ENCODE results near the gene ANO9. TPM values are rescaled to one million over a fixed set of nuclear protein-coding genes. Genes with fewer than 3 reads are reported as not detected.
"Not testable (repeated sequence)": the region's sequence is repeated elsewhere in the genome, so short reads cannot be mapped to it uniquely, and the experiment has no call there.

Gene ANO9
- total RNA-seq, 1 donor from 2014 or later = 0.38 TPM

DNA sequence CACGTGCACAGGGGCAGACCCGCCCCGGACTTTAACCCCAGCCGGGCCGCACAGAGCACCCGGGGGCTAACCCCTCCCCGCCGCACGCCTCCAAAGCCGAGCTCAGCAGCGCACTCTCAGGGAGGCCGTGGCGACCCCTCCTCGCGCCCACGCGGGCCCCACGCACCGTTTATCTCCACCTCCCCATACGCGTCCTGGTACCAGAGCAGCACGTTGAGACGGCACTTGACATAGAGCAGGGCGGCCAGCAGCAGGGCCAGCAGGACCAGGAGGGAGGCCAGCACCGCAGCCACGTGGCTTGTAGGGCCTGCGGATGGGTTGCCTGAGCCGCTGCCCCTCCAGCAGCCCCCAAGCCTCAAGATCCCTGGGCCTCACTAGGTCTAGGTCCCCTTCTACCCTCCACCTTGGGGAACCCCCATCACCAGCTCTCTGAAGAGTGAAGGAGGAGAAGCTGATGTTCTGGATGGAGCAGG, 34.1 kb downstream of the ANO9 start:
- DNase-seq (ENCODE audit: low spot score) = no peak
- intact Hi-C loops (cut with DNase I) = loop anchor here (5.0 kb wide), 2 partner anchors 40 to 100 kb away; partner anchors contain the start of gene RNH1

DNA sequence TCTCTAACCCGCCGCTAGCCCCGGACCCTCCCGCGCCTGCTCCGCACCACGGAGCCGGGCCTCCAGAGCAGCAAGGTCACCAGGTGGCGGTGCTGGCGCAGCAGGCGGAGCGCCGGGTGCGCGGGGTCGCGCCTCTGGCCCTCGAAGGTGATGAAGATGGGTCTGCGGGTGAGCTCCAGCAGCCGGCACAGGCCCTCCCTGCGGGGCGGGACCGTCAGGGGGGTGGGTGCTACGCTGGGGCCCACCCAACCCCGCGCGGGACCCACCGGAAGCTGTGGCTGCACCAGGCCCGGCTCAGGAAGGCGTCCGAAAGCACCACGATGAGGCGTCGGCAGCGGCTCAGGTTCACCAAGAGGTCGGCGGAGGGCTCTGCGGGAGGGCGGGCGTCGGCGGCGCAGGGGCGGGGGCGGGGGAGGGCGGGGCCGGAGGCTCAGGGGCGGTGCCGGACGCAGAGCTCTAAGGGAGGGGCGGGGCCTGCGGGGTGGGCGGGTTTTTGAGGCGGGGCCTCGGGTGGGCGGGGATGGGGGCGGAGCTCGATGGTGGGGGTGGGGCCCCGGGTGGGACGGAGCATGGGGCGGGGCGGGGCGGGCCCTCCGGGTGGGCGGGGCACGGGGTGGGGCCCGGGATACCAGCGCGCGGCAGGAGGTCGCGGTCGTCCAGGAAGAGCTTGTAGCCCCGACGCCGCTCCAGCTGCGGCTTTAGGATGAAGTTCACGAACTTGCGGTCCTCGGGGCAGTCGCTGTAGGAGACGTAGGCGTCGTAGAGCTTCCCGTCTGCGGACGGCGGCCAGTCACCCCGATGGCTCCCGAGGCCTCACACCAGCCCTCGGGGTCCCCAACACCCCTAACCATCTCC, 34.8 kb downstream of the ANO9 start:
- intact Hi-C loops (cut with DNase I) = loop anchor here (5.0 kb wide), 2 partner anchors 40 to 100 kb away; partner anchors contain the start of gene RNH1
- DNase-seq (ENCODE audit: low spot score) = peak; percentile 88

DNA sequence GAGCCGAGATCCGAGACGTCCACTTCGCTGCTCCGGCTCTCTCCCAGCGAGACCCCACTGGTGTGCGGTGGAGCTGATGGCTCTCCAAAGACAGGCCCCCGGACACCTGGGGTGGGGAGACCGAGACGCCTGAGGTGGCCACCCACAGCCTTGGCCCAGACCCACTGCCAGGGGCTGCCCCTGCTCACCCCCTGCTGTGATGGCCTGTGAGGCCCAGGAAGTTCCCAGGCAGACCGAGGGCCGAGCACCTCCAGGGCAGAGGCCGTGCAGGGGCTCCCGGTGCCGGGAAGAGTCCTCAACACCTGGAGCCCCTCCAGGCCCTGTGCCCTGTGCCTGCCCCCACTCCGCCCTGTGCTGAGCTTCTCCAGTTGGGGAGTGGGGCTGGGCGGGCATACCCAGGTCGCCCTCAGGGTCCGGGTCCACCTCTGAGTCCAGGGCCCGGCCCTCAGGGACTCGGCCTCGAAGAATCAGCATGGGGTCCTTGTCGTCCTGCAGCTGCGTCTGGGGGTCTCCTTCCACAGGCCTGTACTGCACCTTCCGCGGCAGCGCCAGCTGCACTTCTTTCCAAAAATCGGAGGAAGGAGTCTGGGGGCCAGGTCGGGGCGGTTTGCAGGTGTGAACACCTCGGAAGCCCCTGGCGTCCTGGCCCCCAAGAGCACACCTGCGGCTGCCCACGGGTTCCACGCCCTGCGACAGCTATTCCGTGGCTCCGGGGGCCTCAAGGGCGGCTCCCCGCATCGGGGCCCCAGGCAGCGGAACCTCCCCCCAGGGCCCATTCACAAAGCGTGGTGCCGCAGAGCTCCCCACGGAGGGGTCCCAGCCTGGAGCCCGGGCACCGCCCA, 35.6 kb downstream of the ANO9 start:
- intact Hi-C loops (cut with DNase I) = loop anchor here (5.0 kb wide), 2 partner anchors 41 to 101 kb away; partner anchors contain the start of gene RNH1
- peak; percentile 77 for DNase-seq (ENCODE audit: low spot score)

DNA sequence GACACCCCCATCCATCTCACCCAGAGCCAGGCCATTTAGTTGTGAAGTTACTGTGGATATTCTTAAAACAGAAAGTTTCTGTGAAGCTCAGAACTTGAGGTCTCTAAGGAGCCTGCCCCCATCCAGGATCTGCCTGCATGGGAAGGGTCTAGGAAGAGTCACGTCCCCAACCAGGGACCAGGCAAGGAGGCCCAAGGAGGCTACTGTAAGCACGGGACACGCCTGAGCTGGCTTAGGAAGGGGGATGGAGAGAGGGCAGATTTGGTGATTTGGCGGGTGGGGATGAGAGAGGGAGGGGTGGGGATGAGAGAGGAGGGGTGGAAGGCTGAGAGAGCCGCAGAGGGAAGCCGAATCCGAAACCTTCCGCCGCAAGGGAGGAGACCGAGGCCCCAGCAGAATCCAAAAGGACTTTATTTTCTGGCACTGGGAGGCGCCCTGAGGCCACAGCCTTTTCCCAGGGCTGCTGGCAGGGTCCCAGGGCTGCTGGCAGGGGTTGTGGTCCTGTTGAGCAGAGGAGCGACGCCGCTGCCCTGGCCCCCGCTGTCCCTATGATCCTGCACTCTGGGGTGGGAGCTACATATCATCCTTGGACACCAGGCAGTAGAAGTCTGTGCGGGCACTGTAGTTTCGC, 36.4 kb downstream of the ANO9 start:
- peak; percentile 54 for DNase-seq (ENCODE audit: low spot score)
- intact Hi-C loops (cut with DNase I) = loop anchor here (5.0 kb wide), 2 partner anchors 42 to 102 kb away; partner anchors contain the start of gene RNH1

DNA sequence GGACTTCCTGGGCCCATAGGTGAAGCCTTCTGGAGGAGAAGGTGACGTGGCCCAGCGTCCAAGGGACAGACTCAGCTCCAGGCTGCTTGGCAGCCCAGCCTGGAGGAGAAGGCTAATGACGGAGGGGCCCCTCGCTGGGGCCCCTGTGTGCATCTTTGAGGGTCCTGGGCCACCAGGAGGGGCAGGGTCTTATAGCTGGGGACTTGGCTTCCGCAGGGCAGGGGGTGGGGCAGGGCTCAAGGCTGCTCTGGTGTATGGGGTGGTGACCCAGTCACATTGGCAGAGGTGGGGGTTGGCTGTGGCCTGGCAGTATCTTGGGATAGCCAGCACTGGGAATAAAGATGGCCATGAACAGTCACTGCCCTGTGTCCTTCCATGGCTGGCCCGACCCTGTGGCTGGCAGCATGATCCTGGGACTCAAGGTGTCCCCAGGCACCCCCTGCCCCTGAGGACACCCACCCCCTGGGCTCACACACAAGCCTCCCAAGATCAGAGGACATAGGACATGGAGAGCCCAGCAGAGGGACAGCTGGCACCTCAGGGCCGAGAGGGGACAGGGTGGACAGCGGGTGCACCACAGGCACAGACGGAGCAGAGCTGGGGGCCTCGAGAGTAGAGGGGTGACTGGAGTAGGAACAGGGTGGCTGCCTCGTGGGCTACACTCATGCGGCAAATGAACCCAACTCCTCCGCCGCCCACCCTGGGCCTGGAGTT, 37.1 kb downstream of the ANO9 start:
- DNase-seq (ENCODE audit: low spot score) = peak; percentile 67
- intact Hi-C loops (cut with DNase I) = loop anchor here (5.0 kb wide), 2 partner anchors 43 to 103 kb away; partner anchors contain the start of gene RNH1

DNA sequence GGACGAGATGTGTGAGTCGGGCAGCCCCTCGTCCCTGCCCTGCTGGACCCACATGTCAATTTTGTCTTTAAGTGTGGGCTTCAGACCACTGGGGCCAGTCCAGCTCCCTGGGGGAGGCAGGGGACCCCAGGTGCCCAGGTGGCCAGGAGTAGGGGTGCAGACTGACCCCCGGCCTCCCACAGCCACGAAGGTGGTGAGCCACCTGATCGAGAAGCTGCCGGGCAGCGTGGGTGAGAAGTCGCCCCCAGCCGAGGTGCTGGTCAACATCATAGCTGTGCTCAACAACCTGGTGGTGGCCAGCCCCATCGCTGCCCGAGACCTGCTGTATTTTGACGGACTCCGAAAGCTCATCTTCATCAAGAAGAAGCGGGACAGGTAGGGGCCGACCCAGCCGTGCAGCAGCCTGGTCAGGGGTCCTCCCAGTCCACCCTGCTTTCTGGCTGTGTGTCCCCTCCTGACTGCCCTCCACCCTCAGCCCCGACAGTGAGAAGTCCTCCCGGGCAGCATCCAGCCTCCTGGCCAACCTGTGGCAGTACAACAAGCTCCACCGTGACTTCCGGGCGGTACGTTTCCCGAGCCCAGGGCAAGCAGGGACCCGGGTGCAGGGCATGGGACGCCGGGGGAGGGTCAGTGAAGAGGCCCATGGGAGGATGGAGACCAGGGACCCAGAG, 37.9 kb downstream of the ANO9 start:
- intact Hi-C loops (cut with DNase I) = no loop called here

DNA sequence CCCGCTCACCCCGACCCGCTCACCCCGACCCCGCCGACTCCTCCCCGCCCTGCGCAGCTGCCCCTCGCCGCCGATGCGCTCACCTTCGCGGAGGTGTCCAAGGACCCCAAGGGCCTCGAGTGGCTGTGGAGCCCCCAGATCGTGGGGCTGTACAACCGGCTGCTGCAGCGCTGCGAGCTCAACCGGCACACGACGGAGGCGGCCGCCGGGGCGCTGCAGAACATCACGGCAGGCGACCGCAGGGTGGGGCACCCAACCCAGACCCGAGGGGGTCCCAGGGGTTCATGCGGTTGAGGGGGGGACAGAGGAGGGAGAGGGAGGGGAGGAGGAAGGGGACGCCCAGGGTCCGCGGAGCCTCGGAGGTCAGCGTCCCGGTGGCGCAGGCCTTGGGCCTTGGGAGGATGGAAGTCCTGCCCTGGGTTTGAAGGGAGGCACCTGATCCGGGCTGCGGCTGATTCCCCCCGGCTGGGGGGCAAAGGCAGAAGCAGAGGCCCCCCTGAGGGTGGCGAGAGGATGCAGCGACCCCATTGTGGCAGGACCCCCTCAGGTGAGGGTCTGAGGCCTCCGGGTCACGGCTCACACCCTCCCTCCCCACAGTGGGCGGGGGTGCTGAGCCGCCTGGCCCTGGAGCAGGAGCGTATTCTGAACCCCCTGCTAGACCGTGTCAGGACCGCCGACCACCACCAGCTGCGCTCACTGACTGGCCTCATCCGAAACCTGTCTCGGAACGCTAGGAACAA, 38.6 kb downstream of the ANO9 start:
- intact Hi-C loops (cut with DNase I) = no loop called here
- peak; percentile 63 for DNase-seq (ENCODE audit: low spot score)

More for the DNA sequence above, 37.9 kb downstream of the ANO9 start:
- peak; percentile 72 for DNase-seq (ENCODE audit: low spot score)

DNA sequence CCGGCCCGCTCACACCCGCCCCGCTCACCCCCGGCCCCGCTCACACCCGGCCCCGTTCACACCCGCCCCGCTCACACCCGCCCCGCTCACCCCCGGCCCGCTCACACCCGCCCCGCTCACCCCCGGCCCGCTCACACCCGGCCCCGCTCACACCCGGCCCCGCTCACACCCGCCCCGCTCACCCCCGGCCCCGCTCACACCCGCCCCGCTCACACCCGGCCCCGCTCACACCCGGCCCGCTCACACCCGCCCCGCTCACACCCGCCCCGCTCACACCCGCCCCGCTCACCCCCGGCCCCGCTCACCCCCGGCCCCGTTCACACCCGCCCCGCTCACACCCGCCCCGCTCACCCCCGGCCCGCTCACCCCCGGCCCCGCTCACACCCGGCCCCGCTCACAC, 40.6 kb downstream of the ANO9 start:
- DNase-seq (ENCODE audit: low spot score); intact Hi-C loops (cut with DNase I): not testable (repeated sequence)

DNA sequence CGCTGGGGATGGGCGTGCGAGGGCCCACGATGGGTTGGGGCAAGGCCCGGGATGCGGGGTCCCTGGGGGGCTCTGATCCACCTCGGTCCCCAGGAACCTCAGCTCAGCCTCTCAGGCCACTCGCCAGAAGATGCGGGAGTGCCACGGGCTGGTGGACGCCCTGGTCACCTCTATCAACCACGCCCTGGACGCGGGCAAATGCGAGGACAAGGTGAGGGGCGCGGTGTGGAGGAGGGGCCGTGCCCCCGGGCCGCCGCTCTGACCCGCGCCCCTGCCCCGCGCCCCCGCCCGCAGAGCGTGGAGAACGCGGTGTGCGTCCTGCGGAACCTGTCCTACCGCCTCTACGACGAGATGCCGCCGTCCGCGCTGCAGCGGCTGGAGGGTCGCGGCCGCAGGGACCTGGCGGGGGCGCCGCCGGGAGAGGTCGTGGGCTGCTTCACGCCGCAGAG, 41.5 kb downstream of the ANO9 start:
- intact Hi-C loops (cut with DNase I) = no loop called here
- no peak for DNase-seq (ENCODE audit: low spot score)

DNA sequence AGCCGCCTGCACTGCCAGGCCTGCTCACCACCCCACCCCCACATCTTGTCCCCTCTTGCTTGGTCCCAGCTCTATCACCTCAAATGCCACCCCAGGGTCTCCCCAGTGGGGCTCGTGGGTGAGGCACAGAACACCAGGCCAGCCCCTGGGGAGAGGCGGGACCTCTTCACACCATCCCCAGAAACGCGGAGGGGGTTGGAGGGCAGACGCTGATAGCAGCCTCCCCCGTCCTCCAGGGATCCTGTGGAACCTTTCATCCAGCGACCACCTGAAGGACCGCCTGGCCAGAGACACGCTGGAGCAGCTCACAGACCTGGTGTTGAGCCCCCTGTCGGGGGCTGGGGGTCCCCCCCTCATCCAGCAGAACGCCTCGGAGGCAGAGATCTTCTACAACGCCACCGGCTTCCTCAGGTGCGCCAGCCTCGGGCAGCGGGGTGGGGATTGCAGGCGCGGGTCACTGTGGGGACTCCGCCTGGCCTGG, 42.0 kb downstream of the ANO9 start:
- no peak for DNase-seq (ENCODE audit: low spot score)
- intact Hi-C loops (cut with DNase I) = no loop called here

DNA sequence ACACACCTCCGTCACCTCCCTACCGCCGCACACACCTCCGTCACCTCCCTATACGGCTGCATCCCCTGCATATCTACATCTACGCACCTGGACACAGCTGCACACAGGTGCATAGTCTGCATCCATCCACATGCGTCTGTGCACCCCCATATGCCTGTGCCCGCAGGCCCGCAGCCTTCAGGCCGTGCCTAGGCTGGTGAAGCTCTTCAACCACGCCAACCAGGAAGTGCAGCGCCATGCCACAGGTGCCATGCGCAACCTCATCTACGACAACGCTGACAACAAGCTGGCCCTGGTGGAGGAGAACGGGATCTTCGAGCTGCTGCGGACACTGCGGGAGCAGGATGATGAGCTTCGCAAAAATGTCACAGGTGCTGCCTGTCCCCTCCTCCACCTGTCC, 43.0 kb downstream of the ANO9 start:
- intact Hi-C loops (cut with DNase I) = no loop called here
- no peak for DNase-seq (ENCODE audit: low spot score)

DNA sequence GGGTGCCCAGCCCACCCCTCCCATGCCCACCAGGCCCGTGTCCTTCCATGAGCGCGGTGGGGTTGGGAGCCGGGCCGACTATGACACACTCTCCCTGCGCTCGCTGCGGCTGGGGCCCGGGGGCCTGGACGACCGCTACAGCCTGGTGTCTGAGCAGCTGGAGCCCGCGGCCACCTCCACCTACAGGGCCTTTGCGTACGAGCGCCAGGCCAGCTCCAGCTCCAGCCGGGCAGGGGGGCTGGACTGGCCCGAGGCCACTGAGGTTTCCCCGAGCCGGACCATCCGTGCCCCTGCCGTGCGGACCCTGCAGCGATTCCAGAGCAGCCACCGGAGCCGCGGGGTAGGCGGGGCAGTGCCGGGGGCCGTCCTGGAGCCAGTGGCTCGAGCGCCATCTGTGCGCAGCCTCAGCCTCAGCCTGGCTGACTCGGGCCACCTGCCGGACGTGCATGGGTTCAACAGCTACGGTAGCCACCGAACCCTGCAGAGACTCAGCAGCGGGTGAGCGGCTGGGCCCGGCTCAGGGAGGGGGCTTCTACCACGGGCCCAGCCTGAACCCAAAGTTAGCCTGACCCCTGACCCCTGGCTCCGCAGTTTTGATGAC, 44.8 kb downstream of the ANO9 start:
- no peak for DNase-seq (ENCODE audit: low spot score)
- intact Hi-C loops (cut with DNase I) = no loop called here

DNA sequence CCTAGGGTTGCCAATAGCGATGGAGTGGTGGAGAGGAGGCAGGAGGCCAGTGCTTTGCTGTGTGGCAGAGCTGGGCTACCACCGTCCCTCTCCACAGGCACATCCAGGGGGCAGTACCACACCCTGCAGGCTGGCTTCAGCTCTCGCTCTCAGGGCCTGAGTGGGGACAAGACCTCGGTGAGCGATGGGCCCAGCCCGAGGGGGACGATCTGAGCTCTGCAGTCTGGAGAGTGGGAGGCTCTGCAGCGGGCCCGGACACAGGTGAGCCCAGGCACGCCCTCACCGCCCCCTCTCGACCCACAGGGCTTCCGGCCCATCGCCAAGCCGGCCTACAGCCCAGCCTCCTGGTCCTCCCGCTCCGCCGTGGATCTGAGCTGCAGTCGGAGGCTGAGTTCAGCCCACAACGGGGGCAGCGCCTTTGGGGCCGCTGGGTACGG, 45.3 kb downstream of the ANO9 start:
- intact Hi-C loops (cut with DNase I) = no loop called here
- no peak for DNase-seq (ENCODE audit: low spot score)

DNA sequence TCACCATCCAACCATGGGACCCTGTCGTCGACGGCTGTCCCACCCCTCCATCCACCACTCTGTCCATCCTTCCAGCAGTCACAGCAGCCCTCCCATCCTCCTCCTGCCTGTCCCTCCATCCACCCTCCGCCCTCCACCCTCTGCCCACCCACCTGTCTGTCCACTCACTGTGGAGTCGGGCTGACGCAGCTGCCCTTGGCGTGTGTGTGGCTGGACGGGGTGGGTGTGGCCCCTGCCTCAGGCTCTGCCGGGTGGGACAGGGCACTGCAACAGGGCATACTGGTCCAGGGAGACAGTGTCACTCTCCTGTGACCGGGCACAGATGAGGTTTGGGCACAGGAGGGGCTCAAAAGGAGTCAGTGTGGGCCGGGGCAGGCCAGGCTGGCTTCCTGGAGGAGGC, 45.9 kb downstream of the ANO9 start:
- no peak for DNase-seq (ENCODE audit: low spot score)
- intact Hi-C loops (cut with DNase I) = no loop called here

DNA sequence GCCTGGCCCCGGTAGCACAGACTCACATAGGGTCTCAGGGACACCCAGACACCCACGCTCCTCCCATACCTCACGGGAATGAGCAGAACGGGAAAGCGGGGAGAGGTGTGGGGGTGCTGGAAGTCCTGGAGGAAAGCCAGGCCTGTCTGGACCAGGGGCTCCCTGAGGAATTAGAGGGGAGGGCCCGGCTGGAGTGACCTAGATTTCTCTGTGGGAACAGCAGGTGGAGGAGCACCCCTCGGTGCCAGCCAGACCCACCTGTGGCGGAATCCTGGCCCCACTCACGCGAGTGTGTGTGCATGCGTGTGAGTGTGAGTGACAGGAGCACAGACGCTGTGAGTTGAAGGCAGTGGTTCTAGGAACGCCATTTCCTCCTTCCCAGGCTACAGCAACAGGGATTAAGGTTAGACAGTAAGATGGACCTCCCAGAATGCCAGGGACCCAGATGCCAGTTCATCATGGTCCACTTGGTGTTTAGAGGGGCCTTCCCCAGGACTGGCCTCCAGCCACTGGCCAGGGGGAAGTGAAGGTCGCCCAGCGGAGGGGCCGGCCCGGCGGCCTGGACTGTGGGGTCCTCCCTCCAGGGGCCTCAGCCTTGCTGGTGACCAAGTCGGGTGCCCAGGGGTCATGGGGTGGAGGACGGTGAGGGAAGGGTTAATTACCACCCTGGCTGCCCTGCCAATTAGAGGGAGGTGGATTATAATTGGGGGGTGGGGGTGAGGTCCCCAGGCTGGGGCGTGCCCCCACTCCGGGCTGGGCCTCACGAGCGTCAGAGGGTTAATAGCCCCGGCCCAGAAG, 46.8 kb downstream of the ANO9 start:
- DNase-seq (ENCODE audit: low spot score) = no peak
- intact Hi-C loops (cut with DNase I) = no loop called here

DNA sequence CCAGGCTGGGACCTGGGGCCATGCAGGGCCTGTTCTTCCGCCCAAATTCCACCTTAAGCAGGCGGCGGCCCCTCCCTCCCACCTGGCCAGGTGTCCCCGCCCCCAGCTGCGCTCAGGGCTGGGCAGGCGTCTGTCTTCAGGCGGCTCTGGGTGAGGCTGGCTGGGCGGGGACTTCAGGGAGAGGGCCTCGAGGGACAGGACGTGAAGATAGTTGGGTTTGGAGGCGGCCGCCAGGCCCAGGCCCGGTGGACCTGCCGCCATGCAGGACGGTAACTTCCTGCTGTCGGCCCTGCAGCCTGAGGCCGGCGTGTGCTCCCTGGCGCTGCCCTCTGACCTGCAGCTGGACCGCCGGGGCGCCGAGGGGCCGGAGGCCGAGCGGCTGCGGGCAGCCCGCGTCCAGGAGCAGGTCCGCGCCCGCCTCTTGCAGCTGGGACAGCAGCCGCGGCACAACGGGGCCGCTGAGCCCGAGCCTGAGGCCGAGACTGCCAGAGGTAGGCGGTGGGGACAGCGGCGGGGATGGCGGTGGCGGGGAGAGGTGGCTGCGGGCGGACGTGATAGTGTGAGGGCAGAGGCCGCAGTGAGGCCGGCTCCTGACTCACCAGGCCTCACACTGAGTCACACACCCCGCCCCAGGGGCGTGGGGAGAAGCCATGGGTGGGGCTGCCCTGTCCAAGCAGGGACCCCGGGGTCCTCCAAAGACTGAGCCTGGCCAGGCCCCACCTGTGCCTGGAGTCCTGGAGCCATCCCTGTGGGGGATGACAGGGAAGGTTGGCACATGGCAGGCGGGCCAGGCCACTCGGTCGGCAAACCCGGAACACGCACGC, 47.6 kb downstream of the ANO9 start, which contains the start of gene PKP3:
TSS of gene PKP3 (plus strand) at position 176 of the 824 bp plus-strand sequence. CDS start at position 260, 84 bp downstream.
- intact Hi-C loops (cut with DNase I) = no loop called here
- DNase-seq (ENCODE audit: low spot score) = no peak
